ENCODE measurements around the gene ADGRG1. TPM values are rescaled to one million over a fixed set of nuclear protein-coding genes. Genes with fewer than 3 reads are reported as not detected.

ADGRG1 gene
- total RNA-seq, 1 experiment from 2014 or later = 131 TPM

GRCh38 chr16:57644383-57645014 is 16.1 kb downstream of the ADGRG1 start:
- no peaks in the 10 kb centered on the region for H3K27me3 ChIP-seq (ENCODE audit: insufficient read depth, low read depth)
- ChIA-PET CTCF (interaction anchor here (1.4 to 1.5 kb wide), 2 partner anchors 17 to 44 kb away, joined by 7 to 11 read pairs; no protein-coding TSS in a partner anchor), POLR2A (ENCODE audit: unreplicated experiment) (interaction anchor here (1.2 kb wide), 1 partner anchor 16 kb away, joined by 7 read pairs; the partner anchor contains the start of gene ADGRG1)
- intact Hi-C loops (cut with micrococcal nuclease; ENCODE audit: unreplicated experiment) = no loop called here
- no peak for DNase-seq
- no peak overlapping the region for H3K4me3 ChIP-seq
- peaks cover 77% of the 10 kb centered on the region for H3K4me1 ChIP-seq (replicated peaks; ENCODE audit: insufficient read depth)
- no TSS peak for BruUV-seq (replicated peaks)
- peaks cover 67% of the 10 kb centered on the region for H3F3A ChIP-seq (ENCODE audit: insufficient read depth, low read depth)
- H2AFZ ChIP-seq = no peak overlapping the region
- no peak overlapping the region for H3K4me2 ChIP-seq
- peaks cover 28% of the 10 kb centered on the region for H3K79me2 ChIP-seq (ENCODE audit: low read depth)
- H4K20me1 ChIP-seq (ENCODE audit: insufficient read depth) = peaks cover 10% of the 10 kb centered on the region
- no peaks in the 10 kb centered on the region for H3K9me2 ChIP-seq (ENCODE audit: insufficient read depth)
- H3K36me3 ChIP-seq (ENCODE audit: low read depth) = peaks cover 11% of the 10 kb centered on the region; the same call in 1 of the 2 replicates
- H3K9me3 ChIP-seq (ENCODE audit: insufficient read depth, low read depth) = no peaks in the 10 kb centered on the region
- no peak overlapping the region for H3K27ac ChIP-seq
- TF ChIP-seq, protein P1, sequence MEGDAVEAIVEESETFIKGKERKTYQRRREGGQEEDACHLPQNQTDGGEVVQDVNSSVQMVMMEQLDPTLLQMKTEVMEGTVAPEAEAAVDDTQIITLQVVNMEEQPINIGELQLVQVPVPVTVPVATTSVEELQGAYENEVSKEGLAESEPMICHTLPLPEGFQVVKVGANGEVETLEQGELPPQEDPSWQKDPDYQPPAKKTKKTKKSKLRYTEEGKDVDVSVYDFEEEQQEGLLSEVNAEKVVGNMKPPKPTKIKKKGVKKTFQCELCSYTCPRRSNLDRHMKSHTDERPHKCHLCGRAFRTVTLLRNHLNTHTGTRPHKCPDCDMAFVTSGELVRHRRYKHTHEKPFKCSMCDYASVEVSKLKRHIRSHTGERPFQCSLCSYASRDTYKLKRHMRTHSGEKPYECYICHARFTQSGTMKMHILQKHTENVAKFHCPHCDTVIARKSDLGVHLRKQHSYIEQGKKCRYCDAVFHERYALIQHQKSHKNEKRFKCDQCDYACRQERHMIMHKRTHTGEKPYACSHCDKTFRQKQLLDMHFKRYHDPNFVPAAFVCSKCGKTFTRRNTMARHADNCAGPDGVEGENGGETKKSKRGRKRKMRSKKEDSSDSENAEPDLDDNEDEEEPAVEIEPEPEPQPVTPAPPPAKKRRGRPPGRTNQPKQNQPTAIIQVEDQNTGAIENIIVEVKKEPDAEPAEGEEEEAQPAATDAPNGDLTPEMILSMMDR (conservative IDR thresholded peaks at IDR 0.05) = no peak
- TF ChIP-seq EZH2 (IDR thresholded peaks at IDR 0.05; ENCODE audit: low read depth) = no peak

DNA sequence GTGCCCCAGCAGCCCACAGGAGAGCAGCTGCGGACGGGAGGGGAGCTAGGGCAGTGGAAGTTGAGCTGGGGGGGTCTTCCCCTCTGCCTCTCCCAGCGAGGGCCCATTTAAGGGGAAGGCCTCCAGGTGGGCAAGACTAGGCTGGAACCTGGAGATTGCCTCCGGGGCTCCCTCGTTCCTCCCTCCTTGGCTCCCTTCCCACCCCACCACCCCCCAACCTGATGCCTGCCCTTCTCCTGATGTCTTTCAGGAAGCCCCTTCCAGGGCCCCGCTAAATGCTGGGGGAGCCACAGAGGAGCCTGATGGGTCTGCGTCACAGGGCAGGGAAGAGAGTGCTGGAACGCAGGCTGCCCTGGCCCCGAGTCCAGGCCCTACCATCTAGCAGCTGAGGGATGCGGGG is 16.7 kb downstream of the ADGRG1 start:
- ChIA-PET CTCF (no interaction called here), POLR2A (ENCODE audit: unreplicated experiment) (no interaction called here)
- H2AFZ ChIP-seq = no peak overlapping the region
- peaks cover 6% of the 10 kb centered on the region; the same call in 1 of the 2 replicates for H3K36me3 ChIP-seq (ENCODE audit: low read depth)
- H3F3A ChIP-seq (ENCODE audit: insufficient read depth, low read depth) = peaks cover 72% of the 10 kb centered on the region
- H3K4me1 ChIP-seq (replicated peaks; ENCODE audit: insufficient read depth) = peaks cover 76% of the 10 kb centered on the region
- no peak overlapping the region; the same call in 1 of the 2 replicates for H3K4me2 ChIP-seq
- H3K27me3 ChIP-seq (ENCODE audit: insufficient read depth, low read depth) = no peaks in the 10 kb centered on the region
- DNase-seq = no peak
- H3K9me2 ChIP-seq (ENCODE audit: insufficient read depth) = no peaks in the 10 kb centered on the region
- TF ChIP-seq, protein P1 (conservative IDR thresholded peaks at IDR 0.05) = no peak
- no peak for TF ChIP-seq EZH2 (IDR thresholded peaks at IDR 0.05; ENCODE audit: low read depth)
- no TSS peak for BruUV-seq (replicated peaks)
- no peak overlapping the region for H3K4me3 ChIP-seq
- H3K9me3 ChIP-seq (ENCODE audit: insufficient read depth, low read depth) = no peaks in the 10 kb centered on the region
- H3K79me2 ChIP-seq (ENCODE audit: low read depth) = peaks cover 28% of the 10 kb centered on the region
- intact Hi-C loops (cut with micrococcal nuclease; ENCODE audit: unreplicated experiment) = no loop called here
- peaks cover 15% of the 10 kb centered on the region for H4K20me1 ChIP-seq (ENCODE audit: insufficient read depth)
- H3K27ac ChIP-seq = no peak overlapping the region

GRCh38 chr16:57645691-57646387 is 17.4 kb downstream of the ADGRG1 start:
- Histone ChIP-seq H3K4me3 (no peak overlapping the region), H3K4me1 (replicated peaks; ENCODE audit: insufficient read depth) (peaks cover 69% of the 10 kb centered on the region), H3K79me2 (ENCODE audit: low read depth) (peaks cover 28% of the 10 kb centered on the region), H3F3A (ENCODE audit: insufficient read depth, low read depth) (peaks cover 67% of the 10 kb centered on the region), H3K9me3 (ENCODE audit: insufficient read depth, low read depth) (no peaks in the 10 kb centered on the region), H3K27me3 (ENCODE audit: insufficient read depth, low read depth) (no peaks in the 10 kb centered on the region), H3K9me2 (ENCODE audit: insufficient read depth) (no peaks in the 10 kb centered on the region), H4K20me1 (ENCODE audit: insufficient read depth) (peaks cover 15% of the 10 kb centered on the region), H3K27ac (0 out of 2 replicates have a peak overlapping the region, but pooled peaks have one; percentile 21), H3K36me3 (ENCODE audit: low read depth) (peaks cover 5% of the 10 kb centered on the region; the same call in 1 of the 2 replicates), H2AFZ (no peak overlapping the region), H3K4me2 (peak overlapping the region; percentile 40; the same call in 1 of the 2 replicates)
- no TSS peak for BruUV-seq (replicated peaks)
- ChIA-PET CTCF (interaction anchor here (0.6 kb wide), 1 partner anchor 45 kb away, joined by 4 read pairs; no protein-coding TSS in a partner anchor), POLR2A (ENCODE audit: unreplicated experiment) (no interaction called here)
- intact Hi-C loops (cut with micrococcal nuclease; ENCODE audit: unreplicated experiment) = no loop called here
- TF ChIP-seq EZH2 (IDR thresholded peaks at IDR 0.05; ENCODE audit: low read depth) = no peak
- TF ChIP-seq, protein P1 (conservative IDR thresholded peaks at IDR 0.05) = no peak
- no peak for DNase-seq
